CD14-positive monocyte (primary cell): Measurements from ENCODE around the gene IVD. TPM values are rescaled to one million over a fixed set of nuclear protein-coding genes. Genes with fewer than 3 reads are reported as not detected.

Source experiments
- DNase-seq, 3 donors: peaks; one replicate each; pipeline ENCODE4 v3.0.0-alpha.2; 2011 to 2022
- H2AFZ ChIP-seq: 2 replicates; pipeline ENCODE4 v1.6.0; 2012; ENCODE audit warnings: mild to moderate bottlenecking, low read depth, low read length, inconsistent platforms; ENCODE audit not compliant: insufficient read depth, poor library complexity, severe bottlenecking
- H3K27ac ChIP-seq, 2 donors: 1 replicate in 1 of 2; 2 replicates in 1 of 2; pipeline ENCODE4 v1.5.1; 2012 to 2013; ENCODE audit warnings: low read length in 2 of 2, control low read depth in 1 of 2, inconsistent platforms in 1 of 2, low read depth in 1 of 2, mild to moderate bottlenecking in 1 of 2
- H3K27me3 ChIP-seq, 2 donors: one replicate each; pipeline versions ENCODE4 v1.6.0 to v1.6.1; 2011 to 2013; ENCODE audit warnings: low read length in 2 of 2; ENCODE audit not compliant: control insufficient read depth in 2 of 2, insufficient read depth in 2 of 2
- H3K36me3 ChIP-seq, 2 donors: replicated peaks in 1 of 2; 1 replicate in 1 of 2; 2 replicates in 1 of 2; pipeline versions ENCODE4 v1.5.1 to v1.6.1; 2012 to 2013; ENCODE audit warnings: low read length in 2 of 2, control low read depth in 1 of 2, inconsistent platforms in 1 of 2, mild to moderate bottlenecking in 1 of 2; ENCODE audit not compliant: insufficient read depth in 2 of 2, control insufficient read depth in 1 of 2
- H3K4me1 ChIP-seq, 2 donors: 1 replicate in 1 of 2; 2 replicates in 1 of 2; pipeline versions ENCODE4 v1.5.1 to v1.6.1; 2012 to 2013; ENCODE audit warnings: low read length in 2 of 2, control low read depth in 1 of 2, inconsistent platforms in 1 of 2, mild to moderate bottlenecking in 1 of 2, moderate library complexity in 1 of 2; ENCODE audit not compliant: insufficient read depth in 2 of 2, control insufficient read depth in 1 of 2
- H3K4me2 ChIP-seq: replicated peaks from 2 replicates; pipeline ENCODE3; 2012; ENCODE audit warnings: low read length, moderate library complexity, mild to moderate bottlenecking; ENCODE audit not compliant: poor library complexity, severe bottlenecking; ENCODE audit errors: extremely low read depth
- H3K4me3 ChIP-seq, 3 experiments: fragments of 200-600 bp in 1 of 3; sonication (generic) in 1 of 3; replicated peaks in 1 of 3; 1 replicate in 2 of 3; 2 replicates in 1 of 3; pipeline ENCODE4 v1.5.1; 2011 to 2013; ENCODE audit warnings: low read length in 3 of 3, mild to moderate bottlenecking in 3 of 3, control low read depth in 2 of 3, low read depth in 2 of 3, inconsistent platforms in 1 of 3, moderate library complexity in 1 of 3
- H3K79me2 ChIP-seq: 2 replicates; pipeline ENCODE4 v1.6.0; 2012; ENCODE audit warnings: mild to moderate bottlenecking, control low read depth, inconsistent platforms, low read length, moderate library complexity; ENCODE audit not compliant: insufficient read depth
- H3K9ac ChIP-seq: 2 replicates; pipeline ENCODE4 v1.6.0; 2017; ENCODE audit warnings: low read length, mild to moderate bottlenecking; ENCODE audit not compliant: insufficient read depth, poor library complexity, severe bottlenecking
- H3K9me3 ChIP-seq, 2 donors: replicated peaks in 1 of 2; 1 replicate in 1 of 2; 2 replicates in 1 of 2; pipeline versions ENCODE4 v1.5.1 to v1.6.1; 2012 to 2013; ENCODE audit warnings: low read length in 2 of 2, control low read depth in 1 of 2; ENCODE audit not compliant: control insufficient read depth in 1 of 2, insufficient read depth in 1 of 2
- H4K20me1 ChIP-seq: 2 replicates; pipeline ENCODE4 v1.6.0; 2012; ENCODE audit warnings: mild to moderate bottlenecking, low read length, control low read depth, moderate library complexity; ENCODE audit not compliant: insufficient read depth
- H3K27ac Mint-ChIP-seq, 7 donors: one replicate each; pipeline ENCODE4 v1.8.0; 2020; ENCODE audit warnings: mild to moderate bottlenecking in 7 of 7, mixed read lengths in 7 of 7, moderate library complexity in 6 of 7, inconsistent platforms in 2 of 7
- H3K27me3 Mint-ChIP-seq, 3 donors: one replicate each; pipeline ENCODE4 v1.8.0; 2021 to 2022; ENCODE audit warnings: low read depth in 3 of 3, mild to moderate bottlenecking in 3 of 3, mixed read lengths in 3 of 3, moderate library complexity in 3 of 3, inconsistent platforms in 1 of 3
- H3K36me3 Mint-ChIP-seq, 2 donors: one replicate each; pipeline ENCODE4 v1.8.0; 2020; ENCODE audit warnings: mixed read lengths in 2 of 2, inconsistent platforms in 1 of 2, mild to moderate bottlenecking in 1 of 2
- H3K4me1 Mint-ChIP-seq: one replicate; pipeline ENCODE4 v1.8.0; 2020; ENCODE audit warnings: mild to moderate bottlenecking, mixed read lengths
- H3K4me3 Mint-ChIP-seq, 2 donors: one replicate each; pipeline ENCODE4 v1.8.0; 2020; ENCODE audit warnings: mild to moderate bottlenecking in 2 of 2, mixed read lengths in 2 of 2, moderate library complexity in 1 of 2
- H3K9me3 Mint-ChIP-seq, 7 donors: one replicate each; pipeline ENCODE4 v1.8.0; 2020 to 2022; ENCODE audit warnings: mixed read lengths in 7 of 7, mild to moderate bottlenecking in 6 of 7, moderate library complexity in 6 of 7, inconsistent platforms in 2 of 7
- CTCF ChIP-seq: fragments of 200-600 bp; IDR thresholded peaks from one replicate; pipeline ENCODE4 v1.8.0; 2022; ENCODE audit warnings: antibody characterized with exemption, mild to moderate bottlenecking
- WGBS: methylation state at CpG from one replicate; pipeline ENCODE4 v1.1.5; 2013; ENCODE audit warnings: missing lambda C conversion rate; ENCODE audit not compliant: insufficient coverage; 5-methylcytosine and 5-hydroxymethylcytosine counted together
- intact Hi-C, 2 donors: fragments of 100-400 bp; cut with micrococcal nuclease; formaldehyde crosslinking; loops; one replicate each; pipeline versions ENCODE4 v1.15.0 to v1.15.1; 2023
- polyA plus RNA-seq, 3 donors: library from polyadenylated mRNA; depleted of rRNA in 1 of 3; unstranded in 2 of 3; stranded (reverse) in 1 of 3; fragments of 300-500 nt in 2 of 3; fragments of >200 nt in 1 of 3; fragmentation: Illumina TruSeq in 2 of 3; gene quantifications; 1 replicate in 2 of 3; 2 replicates in 1 of 3; pipeline ENCODE4 v1.2.3, GENCODE V29; 2012 to 2021

The IVD gene
- polyA plus RNA-seq, 3 donors, result 28.6 to 46.3 (median 31.3) TPM

GRCh38 chr15:40392986-40393948, 12.3 kb upstream of the IVD start:
- peaks cover 74 to 79% of the 10 kb centered on the region in 2 donors for H3K4me1 ChIP-seq
- H3K4me1 Mint-ChIP-seq, result peaks cover 69% of the 10 kb centered on the region
- no peak overlapping the region for H3K4me3 Mint-ChIP-seq
- no peak overlapping the region for H3K9ac ChIP-seq
- no peak overlapping the region for H3K27ac Mint-ChIP-seq
- H4K20me1 ChIP-seq, result no peaks in the 10 kb centered on the region
- no peaks in the 10 kb centered on the region for H3K9me3 ChIP-seq
- H3K79me2 ChIP-seq, result peaks cover 13% of the 10 kb centered on the region
- H3K9me3 Mint-ChIP-seq, result peaks cover 0 to under 1% (median 0%) of the 10 kb centered on the region in 7 donors
- peaks cover 37 to 41% of the 10 kb centered on the region in 2 donors for H3K36me3 Mint-ChIP-seq
- intact Hi-C loops, result no loop called here
- H3K27ac ChIP-seq, result peak overlapping the region in 1 of 2 donors; percentile 2
- H3K27me3 Mint-ChIP-seq, result no peaks in the 10 kb centered on the region
- no peak for DNase-seq
- no peak overlapping the region for H3K4me3 ChIP-seq
- WGBS, result 100% methylated on average over 1 of the region's 4 CpGs
- TF ChIP-seq CTCF, result no peak
- no peak overlapping the region for H2AFZ ChIP-seq
- H3K27me3 ChIP-seq, result no peaks in the 10 kb centered on the region
- H3K4me2 ChIP-seq, result no peak overlapping the region
- peaks cover 13 to 35% of the 10 kb centered on the region in 2 donors for H3K36me3 ChIP-seq

GRCh38 chr15:40397688-40398412, 7.7 kb upstream of the IVD start:
- Histone ChIP-seq H2AFZ (no peak overlapping the region), H3K4me2 (peak overlapping the region; percentile 57), H4K20me1 (no peaks in the 10 kb centered on the region), H3K79me2 (peaks cover 7% of the 10 kb centered on the region), H3K27me3 (no peaks in the 10 kb centered on the region), H3K4me3 (peak overlapping the region in 1 of 3 experiments; percentile 38), H3K9ac (no peak overlapping the region), H3K27ac (peak overlapping the region; percentile 59 to 72), H3K9me3 (no peaks in the 10 kb centered on the region), H3K36me3 (peaks cover 0 to 11% of the 10 kb centered on the region in 2 donors), H3K4me1 (peaks cover 62 to 71% of the 10 kb centered on the region in 2 donors)
- TF ChIP-seq CTCF, result no peak
- Mint-ChIP-seq H3K4me3 (peak overlapping the region; percentile 51 to 56), H3K9me3 (no peaks in the 10 kb centered on the region), H3K27ac (peak overlapping the region; percentile 61 to 94 (median 82)), H3K36me3 (peaks cover 9 to 12% of the 10 kb centered on the region in 2 donors), H3K4me1 (peaks cover 63% of the 10 kb centered on the region), H3K27me3 (peaks cover 0 to 1% (median 0%) of the 10 kb centered on the region in 3 donors)
- no peak for DNase-seq
- intact Hi-C loops, result no loop called here
- WGBS, result 67% methylated on average over 1 of the region's 8 CpGs
